OCI-M1 (cell line): ENCODE measurements around the gene RAB38.

Source experiments
- DNase-seq: peaks from one replicate; lab custom pipeline; 2025; lab: John Stamatoyannopoulos, UW

Gene RAB38

GRCh38 chr11:88174709-88175568 is at the start of gene RAB38:
TSS of gene RAB38 (minus strand) at chr11:88175443. CDS start at chr11:88175384, 59 bp downstream.
- DNase-seq = peak; percentile 95

GRCh38 chr11:88213406-88213805 is 38.2 kb upstream of the RAB38 start:
- DNase-seq = peak; percentile 68

- DNase-seq = no peak
Observed at GRCh38 chr11:88212300-88212699, 37.1 kb upstream of the RAB38 start.

- peak; percentile 84 for DNase-seq
Observed at GRCh38 chr11:88208745-88209144, 33.5 kb upstream of the RAB38 start.

- no peak for DNase-seq
Observed at GRCh38 chr11:88206751-88207150, 31.5 kb upstream of the RAB38 start.

GRCh38 chr11:88204353-88204752 is 29.1 kb upstream of the RAB38 start:
- DNase-seq = no peak

GRCh38 chr11:88203604-88204003 is 28.4 kb upstream of the RAB38 start:
- DNase-seq = no peak

- DNase-seq = peak; percentile 58
Observed at GRCh38 chr11:88202498-88202897, 27.3 kb upstream of the RAB38 start.

GRCh38 chr11:88196393-88196792 is 21.1 kb upstream of the RAB38 start:
- DNase-seq = no peak

- no peak for DNase-seq
Observed at GRCh38 chr11:88195908-88196307, 20.7 kb upstream of the RAB38 start.

- peak; percentile 64 for DNase-seq
Observed at GRCh38 chr11:88194990-88195389, 19.7 kb upstream of the RAB38 start.

GRCh38 chr11:88193278-88193677 is 18.0 kb upstream of the RAB38 start:
- DNase-seq = no peak

- DNase-seq = no peak
Observed at GRCh38 chr11:88188932-88189253, 13.7 kb upstream of the RAB38 start.

GRCh38 chr11:88188251-88188931 is 13.1 kb upstream of the RAB38 start:
- peak; percentile 82 for DNase-seq

- peak; percentile 64 for DNase-seq
Observed at GRCh38 chr11:88183233-88183632, 8.0 kb upstream of the RAB38 start.

GRCh38 chr11:88181776-88182175 is 6.5 kb upstream of the RAB38 start:
- peak; percentile 88 for DNase-seq

GRCh38 chr11:88179971-88180629 is 4.9 kb upstream of the RAB38 start:
- DNase-seq = peak; percentile 81

GRCh38 chr11:88179141-88179540 is 3.9 kb upstream of the RAB38 start:
- DNase-seq = no peak

GRCh38 chr11:88178191-88178590 is 2.9 kb upstream of the RAB38 start:
- no peak for DNase-seq

GRCh38 chr11:88175569-88176075 is 379 bp upstream of the RAB38 start:
- peak; percentile 94 for DNase-seq

GRCh38 chr11:88173956-88174355 is 1.3 kb downstream of the RAB38 start:
- peak; percentile 76 for DNase-seq

GRCh38 chr11:88171982-88172381 is 3.3 kb downstream of the RAB38 start:
- DNase-seq = peak; percentile 80

- DNase-seq = no peak
Observed at GRCh38 chr11:88170673-88171072, 4.6 kb downstream of the RAB38 start.
